Gastrocnemius medialis (tissue), 4 donors: ENCODE measurements around the gene RNU6-7. TPM values are rescaled to one million over a fixed set of nuclear protein-coding genes. Genes with fewer than 3 reads are reported as not detected.

Experiments
- ATAC-seq, 2 donors: fragments of 150-250 bp; one replicate each; pipeline ENCODE4 v1.9.1; 2016
- DNase-seq, 2 donors: peaks; one replicate each; pipeline ENCODE4 v3.0.0-alpha.2; 2019
- H3K27ac ChIP-seq, 4 donors: fragments of 200-600 bp; sonication (generic); 1 replicate in 1 of 4; 2 replicates in 3 of 4; pipeline ENCODE4 v1.5.1; 2016 to 2018; ENCODE audit warnings: mild to moderate bottlenecking in 2 of 4, moderate library complexity in 1 of 4
- H3K27me3 ChIP-seq, 3 donors: fragments of 200-600 bp; sonication (generic) in 2 of 3; 1 replicate in 1 of 3; 2 replicates in 2 of 3; pipeline versions ENCODE4 v1.5.1 to v1.6.0; 2016 to 2019; ENCODE audit warnings: mild to moderate bottlenecking in 1 of 3, moderate library complexity in 1 of 3
- H3K36me3 ChIP-seq, 2 donors: fragments of 200-600 bp; sonication (generic) in 1 of 2; one replicate each; pipeline ENCODE4 v1.5.1; 2017 to 2018
- H3K4me1 ChIP-seq, 2 donors: fragments of 200-600 bp; sonication (generic) in 1 of 2; one replicate each; pipeline ENCODE4 v1.5.1; 2016 to 2017; ENCODE audit warnings: mild to moderate bottlenecking in 2 of 2
- H3K4me3 ChIP-seq, 4 donors: fragments of 200-600 bp; sonication (generic) in 3 of 4; 1 replicate in 1 of 4; 2 replicates in 3 of 4; pipeline ENCODE4 v1.5.1; 2016 to 2019; ENCODE audit warnings: mild to moderate bottlenecking in 2 of 4
- H3K9me3 ChIP-seq, 3 donors: fragments of 200-600 bp; sonication (generic) in 2 of 3; 1 replicate in 1 of 3; 2 replicates in 2 of 3; pipeline ENCODE4 v1.5.1; 2016 to 2019
- POLR2A ChIP-seq, 2 donors: fragments of 450-650 bp; IDR thresholded peaks; one replicate each; pipeline ENCODE4 v1.6.1; 2017; ENCODE audit warnings: antibody characterized with exemption in 2 of 2, mild to moderate bottlenecking in 2 of 2, moderate library complexity in 2 of 2
- in situ Hi-C, 4 donors: fragments of 200-750 bp; cut with MboI; loops; one replicate each; pipeline versions ENCODE4 v1.15.0 to v1.8.0; 2017; ENCODE audit warnings: low sequenced_read_pairs in 4 of 4
- intact Hi-C: fragments of 100-400 bp; cut with DNase I; formaldehyde crosslinking; loops from one replicate; pipeline ENCODE4 v1.15.1; 2023; ENCODE audit warnings: low total_unique reads
- total RNA-seq, 4 donors: library from RNA; depleted of rRNA; stranded (reverse); fragments of >200 nt; gene quantifications; one replicate each; pipeline versions ENCODE4 v1.1.0 to v1.2.3, GENCODE V29; 2016
- TF ChIP-seq, protein P1 (sequence below), 5 experiments: fragments of 450-650 bp in 3 of 5; fragments of 200-600 bp in 2 of 5; sonication (generic) in 2 of 5; IDR thresholded peaks in 4 of 5; conservative IDR thresholded peaks in 1 of 5; 1 replicate in 4 of 5; 2 replicates in 1 of 5; pipeline ENCODE4 v1.5.1; 2016 to 2019; ENCODE audit warnings: antibody characterized with exemption in 5 of 5, mild to moderate bottlenecking in 3 of 5, moderate library complexity in 3 of 5

The RNU6-7 gene
- total RNA-seq, 4 donors from 2014 or later: not detected

DNA sequence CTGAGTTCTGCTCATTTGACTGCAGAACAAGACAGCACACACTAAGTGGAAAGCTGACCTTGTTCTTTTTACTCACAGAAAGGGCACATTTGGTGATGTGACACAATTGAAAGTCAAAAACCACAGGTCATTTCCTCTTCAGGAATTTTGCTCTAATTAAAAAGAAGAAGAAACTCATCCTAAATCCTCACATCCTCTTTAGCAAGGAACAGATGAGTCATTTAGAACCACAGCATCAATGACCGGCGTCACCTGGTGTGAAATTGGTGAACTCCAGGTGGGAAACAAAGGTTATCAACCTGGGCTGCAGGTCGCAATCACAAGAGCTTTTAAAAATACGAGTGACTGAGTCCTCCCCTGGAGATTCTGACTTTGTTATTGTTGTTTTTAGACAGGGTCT is 4.1 kb downstream of the RNU6-7 start:
- H3K27me3 ChIP-seq: no peaks in the 10 kb centered on the region
- ATAC-seq: no peak
- TF ChIP-seq, protein P1, sequence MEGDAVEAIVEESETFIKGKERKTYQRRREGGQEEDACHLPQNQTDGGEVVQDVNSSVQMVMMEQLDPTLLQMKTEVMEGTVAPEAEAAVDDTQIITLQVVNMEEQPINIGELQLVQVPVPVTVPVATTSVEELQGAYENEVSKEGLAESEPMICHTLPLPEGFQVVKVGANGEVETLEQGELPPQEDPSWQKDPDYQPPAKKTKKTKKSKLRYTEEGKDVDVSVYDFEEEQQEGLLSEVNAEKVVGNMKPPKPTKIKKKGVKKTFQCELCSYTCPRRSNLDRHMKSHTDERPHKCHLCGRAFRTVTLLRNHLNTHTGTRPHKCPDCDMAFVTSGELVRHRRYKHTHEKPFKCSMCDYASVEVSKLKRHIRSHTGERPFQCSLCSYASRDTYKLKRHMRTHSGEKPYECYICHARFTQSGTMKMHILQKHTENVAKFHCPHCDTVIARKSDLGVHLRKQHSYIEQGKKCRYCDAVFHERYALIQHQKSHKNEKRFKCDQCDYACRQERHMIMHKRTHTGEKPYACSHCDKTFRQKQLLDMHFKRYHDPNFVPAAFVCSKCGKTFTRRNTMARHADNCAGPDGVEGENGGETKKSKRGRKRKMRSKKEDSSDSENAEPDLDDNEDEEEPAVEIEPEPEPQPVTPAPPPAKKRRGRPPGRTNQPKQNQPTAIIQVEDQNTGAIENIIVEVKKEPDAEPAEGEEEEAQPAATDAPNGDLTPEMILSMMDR (IDR thresholded peaks at IDR 0.05 in 4 of 5, conservative IDR thresholded peaks at IDR 0.05 in 1 of 5): no peak
- no peak for TF ChIP-seq POLR2A (IDR thresholded peaks at IDR 0.05)
- DNase-seq: no peak
- intact Hi-C loops: loop anchor here (10.0 kb wide), 2 partner anchors 781 to 1181 kb away; partner anchors contain the start of genes AP4S1, HEATR5A and STRN3
- peak overlapping the region in 1 of 4 donors; percentile 51 for H3K27ac ChIP-seq
- peaks cover 11 to 12% of the 10 kb centered on the region in 2 donors for H3K4me1 ChIP-seq
- no peaks in the 10 kb centered on the region for H3K9me3 ChIP-seq
- in situ Hi-C loops: loop anchor here in 2 of 4 donors (10.0 kb wide), 2 partner anchors 131 to 309 kb away; partner anchors contain the start of gene ARHGAP5 (in 1 of the 2)
- no peak overlapping the region for H3K4me3 ChIP-seq
- no peaks in the 10 kb centered on the region for H3K36me3 ChIP-seq

DNA sequence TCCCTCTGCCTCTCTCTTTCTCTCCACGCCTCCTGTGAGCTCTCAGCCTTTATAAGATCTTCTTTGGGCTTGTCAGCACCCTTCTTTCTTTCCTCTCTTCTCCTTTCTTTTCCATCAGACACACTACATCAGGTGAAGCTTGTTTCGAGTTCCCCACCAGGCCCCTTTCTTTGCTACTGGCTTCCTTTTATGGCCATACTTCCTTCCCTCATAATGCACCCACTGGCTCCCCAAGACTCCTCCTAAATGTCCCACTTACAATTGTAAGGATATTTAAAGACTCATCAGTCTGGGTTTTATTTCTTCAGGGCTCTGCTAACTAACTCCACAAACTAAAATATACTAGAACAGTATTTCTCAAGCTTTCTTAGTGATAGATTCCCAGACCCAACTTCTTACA is 4.7 kb downstream of the RNU6-7 start:
- Histone ChIP-seq H3K9me3 (no peaks in the 10 kb centered on the region), H3K36me3 (no peaks in the 10 kb centered on the region), H3K4me1 (peaks cover 11 to 12% of the 10 kb centered on the region in 2 donors), H3K27ac (peak overlapping the region in 1 of 4 donors; percentile 51), H3K4me3 (no peak overlapping the region), H3K27me3 (no peaks in the 10 kb centered on the region)
- intact Hi-C loops: loop anchor here (10.0 kb wide), 2 partner anchors 782 to 1182 kb away; partner anchors contain the start of genes AP4S1, HEATR5A and STRN3
- DNase-seq (no peak), ATAC-seq (no peak)
- in situ Hi-C loops: loop anchor here in 2 of 4 donors (10.0 kb wide), 2 partner anchors 132 to 308 kb away; partner anchors contain the start of gene ARHGAP5 (in 1 of the 2)
- TF ChIP-seq, protein P1 (IDR thresholded peaks at IDR 0.05 in 4 of 5, conservative IDR thresholded peaks at IDR 0.05 in 1 of 5): no peak
- TF ChIP-seq POLR2A (IDR thresholded peaks at IDR 0.05): no peak

DNA sequence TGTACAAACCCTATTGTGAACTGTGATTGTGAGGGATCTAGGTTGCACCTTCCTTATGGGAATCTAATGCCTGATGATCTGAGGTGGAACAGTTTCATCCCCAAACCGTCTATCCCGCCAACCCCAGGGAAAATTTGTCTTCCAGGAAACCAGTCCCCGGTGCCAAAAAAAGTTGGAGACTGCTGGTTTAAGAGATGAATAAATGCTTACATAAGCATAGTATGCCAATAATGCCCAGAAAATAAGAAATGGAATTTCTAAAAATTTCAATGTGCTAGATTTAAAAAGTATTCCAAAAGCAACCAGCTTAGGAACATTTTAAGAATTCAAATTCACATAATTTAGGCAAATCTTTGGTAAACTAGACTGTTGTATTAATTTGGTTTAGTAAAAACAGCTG is 6.6 kb downstream of the RNU6-7 start:
- no peak overlapping the region for H3K4me3 ChIP-seq
- no peaks in the 10 kb centered on the region for H3K36me3 ChIP-seq
- in situ Hi-C loops (loop anchor here in 2 of 4 donors (10.0 kb wide), 2 partner anchors 134 to 306 kb away; partner anchors contain the start of gene ARHGAP5 (in 1 of the 2)), intact Hi-C loops (loop anchor here (10.0 kb wide), 2 partner anchors 784 to 1184 kb away; partner anchors contain the start of genes AP4S1, HEATR5A and STRN3)
- no peaks in the 10 kb centered on the region for H3K9me3 ChIP-seq
- TF ChIP-seq, protein P1 (IDR thresholded peaks at IDR 0.05 in 4 of 5, conservative IDR thresholded peaks at IDR 0.05 in 1 of 5): no peak
- no peak for TF ChIP-seq POLR2A (IDR thresholded peaks at IDR 0.05)
- H3K27me3 ChIP-seq: no peaks in the 10 kb centered on the region
- DNase-seq: no peak
- H3K27ac ChIP-seq: no peak overlapping the region
- no peak for ATAC-seq
- H3K4me1 ChIP-seq: peaks cover 9 to 11% of the 10 kb centered on the region in 2 donors

DNA sequence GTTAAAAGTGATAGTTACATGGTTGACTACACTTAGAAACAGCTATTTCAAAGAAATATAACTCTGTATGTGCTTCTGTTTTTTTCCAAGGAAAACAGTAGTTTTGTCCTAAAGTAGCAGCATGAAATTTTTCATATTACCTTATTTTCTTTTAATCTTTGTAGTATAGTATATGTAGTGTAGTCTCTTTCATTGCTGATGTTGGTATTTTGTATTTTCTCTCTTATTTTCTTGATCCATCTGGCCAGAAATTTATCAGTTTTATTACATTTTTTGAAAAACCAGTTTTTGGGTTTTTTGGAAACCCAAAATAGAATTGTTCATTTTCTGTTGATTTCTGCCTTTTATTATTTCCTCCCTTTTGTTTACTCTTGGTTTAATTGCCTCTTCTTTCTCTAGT is 7.6 kb downstream of the RNU6-7 start:
- Histone ChIP-seq H3K4me3 (no peak overlapping the region), H3K9me3 (no peaks in the 10 kb centered on the region), H3K36me3 (no peaks in the 10 kb centered on the region), H3K27me3 (no peaks in the 10 kb centered on the region), H3K27ac (peak overlapping the region in 1 of 4 donors; percentile 61), H3K4me1 (peaks cover 4 to 6% of the 10 kb centered on the region in 2 donors)
- intact Hi-C loops: loop anchor here (10.0 kb wide), 2 partner anchors 785 to 1185 kb away; partner anchors contain the start of genes AP4S1, HEATR5A and STRN3
- TF ChIP-seq, protein P1 (IDR thresholded peaks at IDR 0.05 in 4 of 5, conservative IDR thresholded peaks at IDR 0.05 in 1 of 5): no peak
- no peak for TF ChIP-seq POLR2A (IDR thresholded peaks at IDR 0.05)
- in situ Hi-C loops: loop anchor here in 2 of 4 donors (10.0 kb wide), 2 partner anchors 135 to 305 kb away; partner anchors contain the start of gene ARHGAP5 (in 1 of the 2)
- ATAC-seq (no peak), DNase-seq (no peak)
